HepG2 (cell line): Measurements from ENCODE around the gene TMEM74B. TPM values are rescaled to one million over a fixed set of nuclear protein-coding genes. Genes with fewer than 3 reads are reported as not detected.
A peak's percentile ranks its signal among the peaks of the same experiment; 100 is the strongest.

Experiments used
- BRCA1 ChIP-seq: sonication (generic); formaldehyde crosslinking; IDR thresholded peaks from 2 replicates; pipeline ENCODE4 v1.4.0; 2020; ENCODE audit warnings: missing genetic modification reagents
- CBX2 ChIP-seq, 2 experiments: fragments of 200-600 bp in 1 of 2; sonication (generic); formaldehyde crosslinking in 1 of 2; IDR thresholded peaks; 2 replicates each; pipeline versions ENCODE4 v1.7.0 to v1.8.1; 2018 to 2022; ENCODE audit warnings: low read depth in 2 of 2, low read length in 1 of 2, mild to moderate bottlenecking in 1 of 2, missing genetic modification reagents in 1 of 2
- FOXA3 ChIP-seq: IDR thresholded peaks from 2 replicates; pipeline ENCODE4 v1.6.1; 2016; ENCODE audit warnings: missing genetic modification reagents, missing compliant biosample characterization
- GZF1 ChIP-seq: sonication (generic); formaldehyde crosslinking; IDR thresholded peaks from 2 replicates; pipeline ENCODE4 v1.5.1; 2020; ENCODE audit warnings: mild to moderate bottlenecking, missing genetic modification reagents
- HHEX ChIP-seq: IDR thresholded peaks from 2 replicates; pipeline ENCODE4 v1.6.1; 2016; ENCODE audit warnings: control low read depth
- KLF9 ChIP-seq: IDR thresholded peaks from 2 replicates; pipeline ENCODE4 v1.6.1; 2016; ENCODE audit warnings: low read depth
- MED1 ChIP-seq: sonication (generic); formaldehyde crosslinking; IDR thresholded peaks from 2 replicates; pipeline ENCODE4 v1.4.0; 2020; ENCODE audit warnings: missing genetic modification reagents
- NFRKB ChIP-seq: fragments of 450-650 bp; IDR thresholded peaks from 2 replicates; pipeline ENCODE4 v1.6.1; 2017
- POLR2AphosphoS5 ChIP-seq: IDR thresholded peaks from 2 replicates; pipeline ENCODE4 v1.6.1; 2012; ENCODE audit warnings: low read depth, low read length
- SOX13 ChIP-seq, 3 experiments: fragments of 450-650 bp in 1 of 3; sonication (generic) in 1 of 3; formaldehyde crosslinking in 1 of 3; IDR thresholded peaks in 2 of 3; conservative IDR thresholded peaks in 1 of 3; 2 replicates each; pipeline versions ENCODE4 v1.5.0 to v1.6.1; 2016 to 2020; ENCODE audit warnings: antibody characterized with exemption in 1 of 3, mild to moderate bottlenecking in 1 of 3, missing compliant biosample characterization in 1 of 3, missing genetic modification reagents in 1 of 3, moderate library complexity in 1 of 3
- TCF7L2 ChIP-seq: IDR thresholded peaks from 2 replicates; pipeline ENCODE4 v1.6.1; 2011; ENCODE audit warnings: mild to moderate bottlenecking, low read depth, low read length, moderate library complexity
- THAP11 ChIP-seq: IDR thresholded peaks from 2 replicates; pipeline ENCODE4 v1.6.1; 2016; ENCODE audit warnings: missing biosample characterization, missing genetic modification reagents
- ZBTB42 ChIP-seq: sonication (generic); formaldehyde crosslinking; IDR thresholded peaks from 2 replicates; pipeline ENCODE4 v1.5.0; 2020; ENCODE audit warnings: mild to moderate bottlenecking, missing genetic modification reagents
- ZFP36L1 ChIP-seq: sonication (generic); formaldehyde crosslinking; IDR thresholded peaks from 2 replicates; pipeline ENCODE4 v1.8.0; 2022; ENCODE audit warnings: mild to moderate bottlenecking, missing genetic modification reagents, moderate library complexity
- ZFY ChIP-seq: sonication (generic); formaldehyde crosslinking; IDR thresholded peaks from 2 replicates; pipeline ENCODE4 v1.4.0; 2020; ENCODE audit warnings: missing genetic modification reagents
- polyA plus RNA-seq, 8 experiments: library from polyadenylated mRNA; depleted of rRNA in 3 of 8; stranded (reverse) in 7 of 8; unstranded in 1 of 8; fragments of >200 nt; fragmentation: Illumina TruSeq in 4 of 8; extraction: Trizol in 4 of 8; gene quantifications; 2 replicates each; pipeline versions ENCODE4 v1.2.1 to v1.2.3, GENCODE V29; 2011 to 2016; ENCODE audit warnings: low read depth in 4 of 8, missing spikeins in 1 of 8, mixed read lengths in 1 of 8; ENCODE audit not compliant: insufficient read depth in 1 of 8
- total RNA-seq, 5 experiments: library from RNA; depleted of rRNA; stranded (reverse); fragments of >200 nt; fragmentation: Illumina TruSeq; extraction: Trizol; gene quantifications; 2 replicates each; pipeline ENCODE4 v1.2.3, GENCODE V29; 2016; ENCODE audit warnings: low read depth in 1 of 5
- TF ChIP-seq, protein P1 (sequence below): sonication (generic); formaldehyde crosslinking; IDR thresholded peaks from 2 replicates; pipeline ENCODE4 v1.4.0; 2020; ENCODE audit warnings: missing genetic modification reagents
- TF ChIP-seq, protein P2 (sequence below): sonication (generic); formaldehyde crosslinking; IDR thresholded peaks from 2 replicates; pipeline ENCODE4 v1.5.0; 2020; ENCODE audit warnings: missing genetic modification reagents
- TF ChIP-seq, protein P3 (sequence below), 2 experiments: IDR thresholded peaks; 2 replicates each; pipeline ENCODE4 v1.6.1; 2011 to 2012; ENCODE audit warnings: low read length in 2 of 2, borderline replicate concordance in 1 of 2, low read depth in 1 of 2, mild to moderate bottlenecking in 1 of 2, moderate library complexity in 1 of 2
- TF ChIP-seq, protein P4 (sequence below): sonication (generic); formaldehyde crosslinking; IDR thresholded peaks from 2 replicates; pipeline ENCODE4 v1.8.0; 2023; ENCODE audit warnings: mild to moderate bottlenecking, missing genetic modification reagents

TMEM74B gene
- total and polyA plus RNA-seq, 2 of the 13 experiments (the other 11 are each of a cell fraction or from before 2014, with no cell fraction given), result 4.7 to 18.4 TPM

DNA sequence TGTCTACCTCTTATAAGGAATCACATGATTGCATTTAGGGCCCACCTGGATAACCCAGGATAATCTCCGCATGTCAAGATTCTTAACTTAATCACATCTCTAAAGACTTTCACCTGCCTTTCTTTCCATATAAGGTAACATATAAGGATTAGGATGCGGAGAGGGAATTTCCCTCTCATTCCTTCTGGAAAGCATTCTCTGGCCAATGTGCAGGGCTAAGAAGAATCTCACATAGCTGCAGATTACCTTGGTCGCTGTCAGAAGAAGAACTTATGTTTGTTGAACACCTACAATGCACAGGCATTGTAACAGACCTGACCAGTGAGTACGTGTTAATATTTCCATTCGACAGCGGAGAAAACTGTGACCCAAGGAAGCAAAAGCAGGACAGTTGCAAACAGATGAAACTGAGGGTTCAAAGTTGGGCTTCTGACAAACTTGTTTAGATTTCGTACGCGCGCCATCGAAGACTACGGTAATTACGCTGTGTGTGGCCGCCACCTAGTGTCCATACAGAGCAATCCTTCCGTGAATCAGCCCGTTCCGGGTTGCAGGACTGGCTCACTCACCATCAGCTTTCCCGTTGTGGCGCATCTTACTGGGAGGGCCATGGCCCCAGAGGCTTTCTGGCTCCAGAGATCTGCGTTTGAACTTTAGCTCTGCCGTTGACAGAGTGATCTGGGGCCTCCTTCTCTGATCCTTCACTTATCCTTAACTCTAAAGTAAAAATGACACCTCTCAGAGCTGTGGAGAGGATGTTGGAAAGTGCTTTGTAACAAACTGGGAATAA, 28.0 kb upstream of the TMEM74B start (continued):
- TF ChIP-seq, protein P1, sequence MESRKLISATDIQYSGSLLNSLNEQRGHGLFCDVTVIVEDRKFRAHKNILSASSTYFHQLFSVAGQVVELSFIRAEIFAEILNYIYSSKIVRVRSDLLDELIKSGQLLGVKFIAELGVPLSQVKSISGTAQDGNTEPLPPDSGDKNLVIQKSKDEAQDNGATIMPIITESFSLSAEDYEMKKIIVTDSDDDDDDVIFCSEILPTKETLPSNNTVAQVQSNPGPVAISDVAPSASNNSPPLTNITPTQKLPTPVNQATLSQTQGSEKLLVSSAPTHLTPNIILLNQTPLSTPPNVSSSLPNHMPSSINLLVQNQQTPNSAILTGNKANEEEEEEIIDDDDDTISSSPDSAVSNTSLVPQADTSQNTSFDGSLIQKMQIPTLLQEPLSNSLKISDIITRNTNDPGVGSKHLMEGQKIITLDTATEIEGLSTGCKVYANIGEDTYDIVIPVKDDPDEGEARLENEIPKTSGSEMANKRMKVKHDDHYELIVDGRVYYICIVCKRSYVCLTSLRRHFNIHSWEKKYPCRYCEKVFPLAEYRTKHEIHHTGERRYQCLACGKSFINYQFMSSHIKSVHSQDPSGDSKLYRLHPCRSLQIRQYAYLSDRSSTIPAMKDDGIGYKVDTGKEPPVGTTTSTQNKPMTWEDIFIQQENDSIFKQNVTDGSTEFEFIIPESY, result peak; percentile 23; the same call in 1 of the 2 replicates
- TF ChIP-seq, protein P2, sequence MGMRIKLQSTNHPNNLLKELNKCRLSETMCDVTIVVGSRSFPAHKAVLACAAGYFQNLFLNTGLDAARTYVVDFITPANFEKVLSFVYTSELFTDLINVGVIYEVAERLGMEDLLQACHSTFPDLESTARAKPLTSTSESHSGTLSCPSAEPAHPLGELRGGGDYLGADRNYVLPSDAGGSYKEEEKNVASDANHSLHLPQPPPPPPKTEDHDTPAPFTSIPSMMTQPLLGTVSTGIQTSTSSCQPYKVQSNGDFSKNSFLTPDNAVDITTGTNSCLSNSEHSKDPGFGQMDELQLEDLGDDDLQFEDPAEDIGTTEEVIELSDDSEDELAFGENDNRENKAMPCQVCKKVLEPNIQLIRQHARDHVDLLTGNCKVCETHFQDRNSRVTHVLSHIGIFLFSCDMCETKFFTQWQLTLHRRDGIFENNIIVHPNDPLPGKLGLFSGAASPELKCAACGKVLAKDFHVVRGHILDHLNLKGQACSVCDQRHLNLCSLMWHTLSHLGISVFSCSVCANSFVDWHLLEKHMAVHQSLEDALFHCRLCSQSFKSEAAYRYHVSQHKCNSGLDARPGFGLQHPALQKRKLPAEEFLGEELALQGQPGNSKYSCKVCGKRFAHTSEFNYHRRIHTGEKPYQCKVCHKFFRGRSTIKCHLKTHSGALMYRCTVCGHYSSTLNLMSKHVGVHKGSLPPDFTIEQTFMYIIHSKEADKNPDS (CRISPR knock-in tag), result no peak
- TF ChIP-seq FOXA3 (CRISPR knock-in tag) (peak; percentile 61), HHEX (CRISPR knock-in tag) (0 out of 2 replicates have a peak, but pooled peaks have one; percentile 29), CBX2 (IDR thresholded peaks at IDR 0.05; ENCODE audit: low read depth, low read length) (no peak), CBX2 (CRISPR knock-in tag; IDR thresholded peaks at IDR 0.05; ENCODE audit: low read depth) (no peak), ZFP36L1 (peak; percentile 88), KLF9 (no peak), TCF7L2 (no peak), ZBTB42 (CRISPR knock-in tag) (no peak), BRCA1 (0 out of 2 replicates have a peak, but pooled peaks have one; percentile 77), GZF1 (peak; percentile 98), NFRKB (no peak), THAP11 (CRISPR knock-in tag) (peak; percentile 56; the same call in 1 of the 2 replicates), ZFY (CRISPR knock-in tag) (no peak), POLR2AphosphoS5 (no peak), MED1 (CRISPR knock-in tag) (peak; percentile 39; the same call in 1 of the 2 replicates), SOX13 (IDR thresholded peaks at IDR 0.05) (no peak), SOX13 (CRISPR knock-in tag; conservative IDR thresholded peaks at IDR 0.05 in 1 of 2, IDR thresholded peaks at IDR 0.05 in 1 of 2) (0 out of 4 replicates have a peak, but pooled peaks of 1 of the 2 experiments have one; percentile 6)
- TF ChIP-seq, protein P3, sequence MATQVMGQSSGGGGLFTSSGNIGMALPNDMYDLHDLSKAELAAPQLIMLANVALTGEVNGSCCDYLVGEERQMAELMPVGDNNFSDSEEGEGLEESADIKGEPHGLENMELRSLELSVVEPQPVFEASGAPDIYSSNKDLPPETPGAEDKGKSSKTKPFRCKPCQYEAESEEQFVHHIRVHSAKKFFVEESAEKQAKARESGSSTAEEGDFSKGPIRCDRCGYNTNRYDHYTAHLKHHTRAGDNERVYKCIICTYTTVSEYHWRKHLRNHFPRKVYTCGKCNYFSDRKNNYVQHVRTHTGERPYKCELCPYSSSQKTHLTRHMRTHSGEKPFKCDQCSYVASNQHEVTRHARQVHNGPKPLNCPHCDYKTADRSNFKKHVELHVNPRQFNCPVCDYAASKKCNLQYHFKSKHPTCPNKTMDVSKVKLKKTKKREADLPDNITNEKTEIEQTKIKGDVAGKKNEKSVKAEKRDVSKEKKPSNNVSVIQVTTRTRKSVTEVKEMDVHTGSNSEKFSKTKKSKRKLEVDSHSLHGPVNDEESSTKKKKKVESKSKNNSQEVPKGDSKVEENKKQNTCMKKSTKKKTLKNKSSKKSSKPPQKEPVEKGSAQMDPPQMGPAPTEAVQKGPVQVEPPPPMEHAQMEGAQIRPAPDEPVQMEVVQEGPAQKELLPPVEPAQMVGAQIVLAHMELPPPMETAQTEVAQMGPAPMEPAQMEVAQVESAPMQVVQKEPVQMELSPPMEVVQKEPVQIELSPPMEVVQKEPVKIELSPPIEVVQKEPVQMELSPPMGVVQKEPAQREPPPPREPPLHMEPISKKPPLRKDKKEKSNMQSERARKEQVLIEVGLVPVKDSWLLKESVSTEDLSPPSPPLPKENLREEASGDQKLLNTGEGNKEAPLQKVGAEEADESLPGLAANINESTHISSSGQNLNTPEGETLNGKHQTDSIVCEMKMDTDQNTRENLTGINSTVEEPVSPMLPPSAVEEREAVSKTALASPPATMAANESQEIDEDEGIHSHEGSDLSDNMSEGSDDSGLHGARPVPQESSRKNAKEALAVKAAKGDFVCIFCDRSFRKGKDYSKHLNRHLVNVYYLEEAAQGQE (IDR thresholded peaks at IDR 0.05; ENCODE audit: borderline replicate concordance in 1 of 2, low read depth in 1 of 2, low read length in 2 of 2), result no peak
- TF ChIP-seq, protein P4, sequence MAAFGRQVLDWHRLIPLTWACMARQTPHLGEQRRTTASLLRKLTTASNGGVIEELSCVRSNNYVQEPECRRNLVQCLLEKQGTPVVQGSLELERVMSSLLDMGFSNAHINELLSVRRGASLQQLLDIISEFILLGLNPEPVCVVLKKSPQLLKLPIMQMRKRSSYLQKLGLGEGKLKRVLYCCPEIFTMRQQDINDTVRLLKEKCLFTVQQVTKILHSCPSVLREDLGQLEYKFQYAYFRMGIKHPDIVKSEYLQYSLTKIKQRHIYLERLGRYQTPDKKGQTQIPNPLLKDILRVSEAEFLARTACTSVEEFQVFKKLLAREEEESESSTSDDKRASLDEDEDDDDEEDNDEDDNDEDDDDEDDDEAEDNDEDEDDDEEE (CRISPR knock-in tag), result peak; percentile 81; the same call in 1 of the 2 replicates
